Loucy (cell line): ENCODE measurements around the gene PREX1.

Experiments used
- H2AFZ ChIP-seq: fragments of 200-600 bp; sonication (generic); 2 replicates; pipeline ENCODE4 v1.6.0; 2016; ENCODE audit warnings: antibody characterized with exemption, mild to moderate bottlenecking, low read length, moderate library complexity
- H3F3A ChIP-seq: fragments of 200-600 bp; 2 replicates; pipeline ENCODE4 v1.6.0; 2016; ENCODE audit warnings: antibody characterized with exemption, low read depth, mild to moderate bottlenecking
- H3K27me3 ChIP-seq: fragments of 200-600 bp; sonication (generic); 2 replicates; pipeline ENCODE4 v1.6.1; 2014; ENCODE audit warnings: low read length, mild to moderate bottlenecking; ENCODE audit not compliant: insufficient read depth, poor library complexity, severe bottlenecking
- H3K36me3 ChIP-seq: fragments of 200-600 bp; sonication (generic); 2 replicates; pipeline ENCODE4 v1.6.1; 2016; ENCODE audit warnings: low read length; ENCODE audit not compliant: insufficient read depth
- H3K4me1 ChIP-seq: fragments of 200-600 bp; sonication (generic); 2 replicates; pipeline ENCODE4 v1.5.1; 2014; ENCODE audit warnings: low read length, mild to moderate bottlenecking; ENCODE audit not compliant: insufficient read depth, poor library complexity, severe bottlenecking
- H3K4me2 ChIP-seq: fragments of 200-600 bp; sonication (generic); 2 replicates; pipeline ENCODE4 v1.6.0; 2014; ENCODE audit warnings: antibody characterized with exemption, low read length, low read depth, mild to moderate bottlenecking; ENCODE audit not compliant: poor library complexity, severe bottlenecking
- H3K4me3 ChIP-seq: fragments of 200-600 bp; sonication (generic); 2 replicates; pipeline ENCODE4 v1.5.1; 2014; ENCODE audit warnings: low read length, mild to moderate bottlenecking, mixed read lengths; ENCODE audit not compliant: poor library complexity, severe bottlenecking
- H3K79me2 ChIP-seq: fragments of 200-600 bp; sonication (generic); 2 replicates; pipeline ENCODE4 v1.6.1; 2014; ENCODE audit warnings: low read length; ENCODE audit not compliant: insufficient read depth
- H3K9ac ChIP-seq: fragments of 200-600 bp; sonication (generic); 2 replicates; pipeline ENCODE4 v1.6.0; 2014; ENCODE audit warnings: mild to moderate bottlenecking, low read depth, low read length, moderate library complexity; ENCODE audit not compliant: poor library complexity, severe bottlenecking
- H3K9me2 ChIP-seq: fragments of 200-600 bp; sonication (generic); replicated peaks from 2 replicates; pipeline ENCODE4 v1.6.1; 2016; ENCODE audit warnings: low read depth, low read length, mixed read lengths
- H3K9me3 ChIP-seq: fragments of 200-600 bp; sonication (generic); 2 replicates; pipeline ENCODE4 v1.6.1; 2014; ENCODE audit warnings: mild to moderate bottlenecking, antibody characterized with exemption, low read length, low read depth; ENCODE audit not compliant: insufficient read depth
- H4K20me1 ChIP-seq: fragments of 200-600 bp; sonication (generic); 2 replicates; pipeline ENCODE4 v1.6.0; 2014; ENCODE audit warnings: antibody characterized with exemption, low read length, mild to moderate bottlenecking; ENCODE audit not compliant: insufficient read depth, poor library complexity, severe bottlenecking
- CTCF ChIP-seq: fragments of 200-600 bp; sonication (generic); conservative IDR thresholded peaks from 2 replicates; pipeline ENCODE4 v1.5.1; 2014; ENCODE audit warnings: mild to moderate bottlenecking, antibody characterized with exemption, low read length
- EZH2phosphoT487 ChIP-seq: fragments of 200-600 bp; IDR thresholded peaks from 2 replicates; pipeline ENCODE4 v1.6.1; 2018; ENCODE audit warnings: antibody characterized with exemption, mild to moderate bottlenecking, moderate library complexity, borderline replicate concordance

PREX1 gene

GRCh38 chr20:48634641-48635040 lies 193.2 kb downstream of the PREX1 start:
- H3K27me3 ChIP-seq, result no peaks in the 10 kb centered on the region
- H3K9me2 ChIP-seq, result no peaks in the 10 kb centered on the region
- H3K9ac ChIP-seq, result no peak overlapping the region
- no peaks in the 10 kb centered on the region for H4K20me1 ChIP-seq
- H3K4me1 ChIP-seq, result no peaks in the 10 kb centered on the region
- TF ChIP-seq CTCF (no peak), EZH2phosphoT487 (no peak)
- no peaks in the 10 kb centered on the region for H3K9me3 ChIP-seq
- H3K4me2 ChIP-seq, result no peak overlapping the region
- H3K4me3 ChIP-seq, result no peak overlapping the region
- no peak overlapping the region for H2AFZ ChIP-seq
- no peaks in the 10 kb centered on the region for H3K79me2 ChIP-seq
- no peaks in the 10 kb centered on the region for H3F3A ChIP-seq
- peaks cover 24% of the 10 kb centered on the region; the same call in 1 of the 2 replicates for H3K36me3 ChIP-seq

GRCh38 chr20:48633620-48634257 lies 194.1 kb downstream of the PREX1 start:
- no peaks in the 10 kb centered on the region for H4K20me1 ChIP-seq

GRCh38 chr20:48632825-48633619 lies 194.8 kb downstream of the PREX1 start:
- Histone ChIP-seq H2AFZ (no peak overlapping the region), H3F3A (no peaks in the 10 kb centered on the region), H3K9ac (no peak overlapping the region), H3K27me3 (no peaks in the 10 kb centered on the region), H3K9me3 (no peaks in the 10 kb centered on the region), H4K20me1 (no peaks in the 10 kb centered on the region), H3K9me2 (no peaks in the 10 kb centered on the region), H3K36me3 (peaks cover 11% of the 10 kb centered on the region; the same call in 1 of the 2 replicates), H3K4me1 (no peaks in the 10 kb centered on the region), H3K79me2 (no peaks in the 10 kb centered on the region), H3K4me3 (no peak overlapping the region), H3K4me2 (no peak overlapping the region)
- TF ChIP-seq CTCF (no peak), EZH2phosphoT487 (no peak)

More at GRCh38 chr20:48633620-48634257, 194.1 kb downstream of the PREX1 start:
- H3K4me3 ChIP-seq, result no peak overlapping the region
- TF ChIP-seq EZH2phosphoT487 (no peak), CTCF (no peak)
- H3F3A ChIP-seq, result no peaks in the 10 kb centered on the region
- no peaks in the 10 kb centered on the region for H3K9me2 ChIP-seq
- H3K9ac ChIP-seq, result no peak overlapping the region
- H2AFZ ChIP-seq, result no peak overlapping the region
- no peaks in the 10 kb centered on the region for H3K27me3 ChIP-seq
- H3K4me1 ChIP-seq, result no peaks in the 10 kb centered on the region
- no peaks in the 10 kb centered on the region for H3K9me3 ChIP-seq
- no peaks in the 10 kb centered on the region for H3K79me2 ChIP-seq
- no peak overlapping the region for H3K4me2 ChIP-seq
- peaks cover 15% of the 10 kb centered on the region; the same call in 1 of the 2 replicates for H3K36me3 ChIP-seq
